HG02678 (cell line): ENCODE measurements around the gene IRF2.

Experiments
- ATAC-seq: cut with Tn5 transposase; IDR thresholded peaks from one replicate; pipeline ENCODE4 v1.9.1; 2021; ENCODE audit warnings: mild to moderate bottlenecking, moderate library complexity; ENCODE audit not compliant: unreplicated experiment

Gene IRF2

DNA sequence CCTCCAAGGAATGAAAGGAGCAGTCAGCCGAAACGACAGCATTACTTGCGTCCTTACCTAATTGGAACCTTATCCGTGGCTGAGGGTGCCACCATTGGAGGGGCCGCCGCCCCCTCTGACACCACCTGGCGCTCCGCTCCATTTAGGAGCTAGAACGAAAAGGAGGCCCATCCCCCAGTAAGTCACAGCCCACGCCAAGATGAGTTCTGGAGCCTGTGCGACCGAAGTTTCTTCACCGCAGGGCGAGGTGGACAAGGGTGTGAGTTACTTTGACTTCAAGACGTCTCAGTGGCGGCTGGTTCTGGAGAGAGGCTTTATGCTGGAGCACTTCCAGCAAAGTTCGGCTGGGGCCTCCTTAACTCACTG is 729 bp upstream of the IRF2 start:
- peak; percentile 13 for ATAC-seq

- ATAC-seq = peak; percentile 1
Observed at GRCh38 chr4:184473499-184474262, 669 bp downstream of the IRF2 start.

GRCh38 chr4:184472614-184473498 is 1.5 kb downstream of the IRF2 start:
- peak; percentile 27 for ATAC-seq

DNA sequence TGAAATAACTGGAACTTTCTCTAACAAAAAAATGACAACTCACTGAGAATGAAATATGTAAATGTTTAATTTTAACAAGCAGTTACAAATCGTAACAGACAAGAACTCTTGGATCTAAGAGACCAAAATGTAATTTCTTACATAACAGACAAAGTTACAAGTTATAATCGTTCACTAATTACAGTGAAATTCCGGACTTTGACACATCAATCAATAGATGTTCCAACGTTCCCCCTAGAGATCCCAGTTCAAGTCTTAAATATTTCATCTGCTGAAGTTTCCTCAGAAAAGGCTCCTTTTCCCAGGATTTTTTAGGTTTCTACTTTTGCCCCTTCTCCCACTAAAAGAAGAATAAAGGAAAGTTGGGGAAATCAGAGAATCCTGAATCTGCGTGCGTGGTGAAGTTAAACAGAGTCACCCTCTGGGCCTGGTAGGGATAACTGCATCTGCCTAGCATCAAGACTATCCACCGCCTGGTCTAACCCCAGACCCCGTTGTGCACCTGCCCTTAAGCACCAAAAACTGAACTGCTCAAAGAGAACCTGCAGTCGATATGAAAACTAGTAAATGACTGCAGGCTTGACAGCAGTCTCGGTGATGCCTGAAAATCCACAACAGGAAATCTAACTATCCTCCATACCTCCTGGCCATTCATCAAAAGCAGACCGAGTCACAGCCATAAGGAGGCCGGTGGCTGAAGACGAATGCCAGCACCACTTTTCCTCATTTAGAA is 2.3 kb downstream of the IRF2 start:
- peak; percentile 13 for ATAC-seq

DNA sequence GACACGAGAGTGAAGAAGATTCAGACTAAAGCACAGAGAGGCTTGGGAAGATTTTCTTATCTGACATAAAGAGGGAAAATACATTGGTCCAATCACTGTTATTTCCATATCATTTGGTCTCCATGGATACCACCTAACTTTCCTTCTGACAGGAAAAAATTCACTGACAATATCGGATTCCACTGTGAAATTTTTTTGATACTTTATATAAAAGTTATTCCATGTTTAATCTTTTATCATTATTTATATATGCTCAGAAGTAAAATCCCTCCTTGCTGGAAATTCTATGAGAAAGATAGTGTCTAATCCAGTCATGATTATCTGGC is 3.6 kb downstream of the IRF2 start:
- ATAC-seq = no peak

DNA sequence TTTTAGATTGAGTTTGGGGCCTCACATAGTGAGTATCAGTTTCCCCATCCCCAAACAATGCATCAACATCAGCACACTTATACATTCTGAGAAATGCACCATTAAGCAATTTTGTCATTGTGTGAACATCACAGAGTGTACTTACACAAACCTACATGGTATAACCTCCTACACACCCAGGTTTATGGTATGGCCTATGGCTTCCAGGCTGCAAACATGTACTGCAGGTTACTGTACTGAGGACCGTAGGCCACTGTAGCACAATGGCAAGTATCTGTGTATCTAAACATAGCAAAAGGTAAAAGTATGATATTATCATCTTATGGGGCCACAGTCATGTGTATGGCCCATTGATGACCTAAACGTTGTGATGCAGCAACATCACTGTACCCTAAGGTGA is 7.7 kb downstream of the IRF2 start:
- no peak for ATAC-seq

GRCh38 chr4:184464759-184465454 is 9.4 kb downstream of the IRF2 start:
- no peak for ATAC-seq

GRCh38 chr4:184463856-184464255 is 10.5 kb downstream of the IRF2 start:
- ATAC-seq = no peak

DNA sequence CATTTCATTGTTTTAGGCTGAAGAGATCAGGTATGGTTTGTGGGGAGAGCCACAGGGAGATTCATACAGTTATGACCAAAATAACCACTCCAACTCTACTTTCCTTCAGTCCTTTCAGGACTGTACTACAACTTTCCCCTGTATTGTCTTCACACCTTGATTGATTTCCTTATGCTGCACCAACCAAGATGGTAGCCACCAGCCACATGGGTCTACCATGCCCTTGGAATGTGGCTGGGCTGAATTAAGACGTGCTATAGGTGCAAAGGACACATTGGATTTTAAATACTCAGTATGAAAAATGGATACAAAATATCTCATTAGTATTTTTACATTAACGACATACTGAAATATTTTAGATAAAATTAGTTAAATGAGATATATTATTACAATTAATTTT is 11.2 kb downstream of the IRF2 start:
- ATAC-seq = no peak

DNA sequence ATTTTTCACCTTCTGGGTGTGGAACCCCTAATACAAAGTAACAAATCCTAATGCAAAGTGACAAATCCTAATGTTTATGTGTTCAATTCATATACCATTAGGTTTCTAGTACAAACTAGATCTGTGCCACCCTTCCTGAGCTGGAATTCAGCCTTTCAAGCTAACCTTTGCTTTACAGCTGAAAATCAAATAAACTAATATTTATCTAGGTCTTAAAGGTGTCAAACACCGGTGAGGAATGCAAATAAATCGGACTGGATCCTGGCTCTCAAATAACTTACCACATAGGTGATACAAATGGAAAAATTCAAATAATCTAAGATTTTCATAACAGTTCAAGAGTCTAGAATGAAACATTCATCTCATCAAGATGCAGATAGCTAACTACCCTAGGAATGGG is 11.6 kb downstream of the IRF2 start:
- ATAC-seq = no peak

GRCh38 chr4:184461711-184462441 is 12.5 kb downstream of the IRF2 start:
- ATAC-seq = no peak

- ATAC-seq = no peak
Observed at GRCh38 chr4:184460499-184461285, 13.7 kb downstream of the IRF2 start.

GRCh38 chr4:184459413-184459812 is 14.9 kb downstream of the IRF2 start:
- no peak for ATAC-seq

DNA sequence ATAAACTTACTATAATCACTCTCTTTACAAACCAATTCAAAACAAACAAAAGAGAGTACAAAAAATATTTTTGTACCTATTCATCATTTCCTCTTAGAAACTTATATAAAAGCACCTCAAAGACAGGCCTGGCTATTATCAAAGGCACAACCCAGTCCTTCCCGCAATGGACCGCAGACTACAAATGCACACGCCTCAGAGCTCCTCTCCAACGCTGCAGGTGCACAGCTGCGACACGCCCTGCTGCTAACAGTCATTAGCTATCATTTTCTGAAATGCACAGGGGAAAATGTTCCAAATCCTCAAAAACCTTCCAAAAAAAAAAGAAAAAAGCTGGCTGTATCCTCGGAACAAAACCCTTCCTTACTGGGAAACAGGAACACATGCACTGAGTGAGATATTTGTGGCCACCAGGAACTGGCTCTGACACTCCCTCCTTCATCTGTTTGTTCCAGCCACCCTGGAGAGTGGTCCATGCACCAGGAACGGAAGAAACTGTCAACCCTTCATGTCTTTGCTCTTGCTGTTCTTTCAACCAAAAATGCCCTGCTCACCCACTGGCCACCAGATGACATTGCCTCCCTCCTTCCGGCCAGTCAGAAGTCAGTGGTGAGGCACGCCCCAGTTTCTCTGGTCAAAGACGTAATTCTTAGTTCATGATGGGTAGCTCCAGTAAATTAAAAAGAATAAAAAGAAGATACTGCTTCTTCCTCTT is 16.7 kb downstream of the IRF2 start:
- ATAC-seq = peak; percentile 35

GRCh38 chr4:184456337-184456736 is 18.0 kb downstream of the IRF2 start:
- ATAC-seq = no peak

DNA sequence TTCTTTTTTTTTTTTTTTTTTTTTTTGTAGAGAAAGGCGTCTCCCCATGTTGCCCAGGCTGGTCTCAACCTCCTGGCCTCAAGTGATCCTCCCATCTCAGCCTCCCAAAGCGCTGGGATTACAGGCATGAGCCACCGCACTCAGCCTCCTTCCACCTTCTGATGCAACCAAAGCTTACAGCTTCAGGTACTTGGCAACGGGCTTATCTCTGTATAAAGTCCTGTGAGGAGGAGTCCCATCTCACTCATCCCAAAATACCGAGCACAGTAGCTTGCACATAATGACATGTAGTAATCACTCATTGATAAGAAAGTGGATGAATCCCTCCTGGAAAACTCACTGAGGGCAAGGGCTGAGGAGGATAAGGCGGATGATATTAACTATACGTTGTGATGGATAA is 19.1 kb downstream of the IRF2 start:
- ATAC-seq = no peak

DNA sequence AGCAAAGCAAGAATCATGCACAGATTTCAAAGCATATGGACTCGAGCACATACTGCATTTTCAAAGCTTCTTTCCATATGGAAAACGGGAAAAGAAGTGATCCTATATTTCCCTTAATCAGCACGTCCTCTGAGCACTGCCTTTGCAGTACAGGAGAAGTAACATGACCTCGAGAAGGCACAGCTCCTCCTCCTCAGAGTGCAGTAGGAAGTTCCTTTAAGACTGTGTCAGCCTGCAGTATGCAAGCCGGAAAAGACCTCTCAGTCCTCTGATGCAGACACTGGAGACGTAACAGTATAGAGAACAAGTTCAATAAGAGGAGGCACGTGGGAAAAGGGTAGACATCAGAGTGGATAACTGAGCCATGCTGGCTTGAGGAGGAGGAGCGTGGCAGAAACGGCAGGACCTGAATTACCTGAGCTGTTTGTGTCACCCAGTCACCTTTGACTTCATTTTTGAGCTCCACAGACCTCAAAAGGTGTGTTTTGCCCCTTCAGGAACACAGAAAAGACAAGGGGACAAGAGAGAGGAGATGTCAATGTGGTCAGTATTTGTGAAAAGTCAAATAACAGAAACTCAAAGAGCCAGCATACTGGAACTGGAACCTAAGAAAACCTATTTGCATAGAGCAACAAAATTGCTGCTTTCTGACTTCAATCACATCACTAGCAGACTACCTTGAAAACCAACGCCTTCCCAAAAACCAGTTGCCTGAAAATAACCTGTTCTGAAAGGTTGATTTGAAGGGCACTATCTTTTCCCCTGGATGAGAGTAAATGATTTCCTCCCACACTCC is 20.8 kb downstream of the IRF2 start:
- ATAC-seq = peak; percentile 66

DNA sequence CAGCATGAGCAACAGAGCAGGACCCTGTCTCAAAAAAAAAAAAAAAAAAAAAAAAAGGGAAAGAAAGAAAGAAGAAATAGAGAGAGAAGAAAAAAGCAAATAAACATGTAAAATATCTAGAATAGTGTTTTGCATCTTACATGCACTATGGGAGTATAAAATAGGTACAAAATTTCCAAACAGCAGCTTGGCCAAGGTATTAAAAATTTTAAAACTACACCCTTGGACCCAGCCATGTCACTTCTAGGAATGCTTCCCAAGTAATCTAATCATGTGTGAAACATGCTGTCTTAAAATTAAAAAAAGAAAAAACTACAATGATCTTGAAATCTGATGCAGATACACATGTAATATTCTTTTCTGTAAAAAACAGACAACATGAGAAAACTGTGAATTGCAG is 21.6 kb downstream of the IRF2 start:
- ATAC-seq = no peak
